GM18867 (cell line): ENCODE results near the gene ALG9.
"Not testable (repeated sequence)": the region's sequence is repeated elsewhere in the genome, so short reads cannot be mapped to it uniquely, and the experiment has no call there.

Source experiments
- ATAC-seq: cut with Tn5 transposase; IDR thresholded peaks from one replicate; pipeline ENCODE4 v1.9.1; 2021; ENCODE audit warnings: mild to moderate bottlenecking, moderate library complexity; ENCODE audit not compliant: unreplicated experiment

The ALG9 gene

GRCh38 chr11:111870886-111871692 is at the start of gene ALG9:
Gene ALG9, minus strand, starts transcription at chr11:111871581. Its CDS starts 99 bp downstream, at chr11:111871482.
- ATAC-seq, result peak; percentile 89

- ATAC-seq, result no peak
These were observed 49.5 kb upstream of the ALG9 start for GRCh38 chr11:111920908-111921307.

GRCh38 chr11:111918390-111919256 is 47.2 kb upstream of the ALG9 start, which contains the start of gene C11orf52:
Gene C11orf52, plus strand, starts transcription at chr11:111918913. Its CDS starts 60 bp downstream, at chr11:111918973.
- no peak for ATAC-seq

- ATAC-seq, result no peak
These were observed 46.4 kb upstream of the ALG9 start for GRCh38 chr11:111917788-111918187.

- no peak for ATAC-seq
These were observed 45.9 kb upstream of the ALG9 start for GRCh38 chr11:111917312-111917711.

GRCh38 chr11:111916768-111917167 is 45.4 kb upstream of the ALG9 start:
- ATAC-seq, result no peak

- no peak for ATAC-seq
These were observed 42.6 kb upstream of the ALG9 start for GRCh38 chr11:111913997-111914396.

GRCh38 chr11:111913031-111913861 is 41.9 kb upstream of the ALG9 start:
- ATAC-seq, result no peak

- ATAC-seq, result no peak
These were observed 41.2 kb upstream of the ALG9 start, which contains the start of gene HSPB2 for GRCh38 chr11:111912535-111912934. Gene HSPB2, plus strand, starts transcription at chr11:111912734. Its CDS starts 96 bp downstream, at chr11:111912830.

- no peak for ATAC-seq
These were observed 40.4 kb upstream of the ALG9 start, which contains the start of gene CRYAB for GRCh38 chr11:111911563-111912401. Gene CRYAB, minus strand, starts transcription at chr11:111911770. Its CDS starts 46 bp downstream, at chr11:111911724.

GRCh38 chr11:111910676-111911562 is 39.5 kb upstream of the ALG9 start:
- no peak for ATAC-seq

GRCh38 chr11:111909378-111909777 is 38.0 kb upstream of the ALG9 start:
- no peak for ATAC-seq

- ATAC-seq, result no peak
These were observed 37.4 kb upstream of the ALG9 start for GRCh38 chr11:111908639-111909305.

GRCh38 chr11:111906680-111907079 is 35.3 kb upstream of the ALG9 start:
- no peak for ATAC-seq

- no peak for ATAC-seq
These were observed 34.0 kb upstream of the ALG9 start for GRCh38 chr11:111905411-111905810.

- ATAC-seq, result no peak
These were observed 15.5 kb upstream of the ALG9 start for GRCh38 chr11:111886844-111887243.

- no peak for ATAC-seq
These were observed 14.7 kb upstream of the ALG9 start for GRCh38 chr11:111886032-111886431.

GRCh38 chr11:111885053-111885452 is 13.7 kb upstream of the ALG9 start:
- ATAC-seq, result not testable (repeated sequence)
